Hematopoietic multipotent progenitor cell treated with erythropoietin and hydrocortisone succinate and interleukin-3 and kit ligand, for 6 days (in vitro differentiated cells): Measurements from ENCODE around the gene LIF.
"Not testable (repeated sequence)": the region's sequence is repeated elsewhere in the genome, so short reads cannot be mapped to it uniquely, and the experiment has no call there.

Experiments
- DNase-seq: peaks from one replicate; pipeline ENCODE4 v3.0.0-alpha.2; 2015

The LIF gene

GRCh38 chr22:30241576-30242371, 4.8 kb downstream of the LIF start:
- DNase-seq, result no peak

GRCh38 chr22:30240541-30241417, 5.8 kb downstream of the LIF start:
- DNase-seq, result no peak

GRCh38 chr22:30239488-30240405, 6.8 kb downstream of the LIF start:
- no peak for DNase-seq

GRCh38 chr22:30238661-30239487, 7.7 kb downstream of the LIF start:
- no peak for DNase-seq

GRCh38 chr22:30238136-30238535, 8.4 kb downstream of the LIF start:
- DNase-seq, result no peak

GRCh38 chr22:30236875-30237274, 9.7 kb downstream of the LIF start:
- DNase-seq, result no peak

- no peak for DNase-seq
Measured at GRCh38 chr22:30235687-30236170, 10.8 kb downstream of the LIF start.

GRCh38 chr22:30234786-30235470, 11.6 kb downstream of the LIF start:
- no peak for DNase-seq

- DNase-seq, result not testable (repeated sequence)
Measured at GRCh38 chr22:30234325-30234724, 12.2 kb downstream of the LIF start.

GRCh38 chr22:30233582-30233981, 13.0 kb downstream of the LIF start:
- DNase-seq, result no peak

- no peak for DNase-seq
Measured at GRCh38 chr22:30232716-30233218, 13.8 kb downstream of the LIF start.

- no peak for DNase-seq
Measured at GRCh38 chr22:30230787-30231461, 15.6 kb downstream of the LIF start.

- no peak for DNase-seq
Measured at GRCh38 chr22:30230330-30230729, 16.2 kb downstream of the LIF start.

GRCh38 chr22:30228509-30229359, 17.8 kb downstream of the LIF start:
- DNase-seq, result no peak

GRCh38 chr22:30227438-30228228, 18.9 kb downstream of the LIF start:
- peak; percentile 67 for DNase-seq

- DNase-seq, result no peak
Measured at GRCh38 chr22:30226192-30226832, 20.2 kb downstream of the LIF start.

- DNase-seq, result no peak
Measured at GRCh38 chr22:30225220-30225927, 21.2 kb downstream of the LIF start.
